ENCODE results near the gene RASSF8. TPM values are rescaled to one million over a fixed set of nuclear protein-coding genes. Genes with fewer than 3 reads are reported as not detected.

Gene RASSF8
- 40.6 and 91.8 TPM in 2 replicates for total RNA-seq

GRCh38 chr12:25958428-25959070 is at the start of gene RASSF8:
TSS of gene RASSF8 (plus strand) at chr12:25958682. CDS start at chr12:26055344, 96,662 bp downstream.

GRCh38 chr12:26124446-26125399 is 166.2 kb downstream of the RASSF8 start, which contains the start of gene BHLHE41:
TSS of gene BHLHE41 (minus strand) at chr12:26125037. CDS start at chr12:26124779, 258 bp downstream.

Other genes with a start within 250 kb of the RASSF8 start
- 0.06 TPM in 1 of 2 replicates, not detected in the other for gene BHLHE41, start 166.4 kb downstream of the RASSF8 start, total RNA-seq
- under 0.01 and 1.2 TPM in 2 replicates for gene SSPN, start 236.9 kb downstream of the RASSF8 start, total RNA-seq

Data from bladder microvascular endothelial cell (primary cell).